Measurements from ENCODE around the gene POLR2I. TPM values are rescaled to one million over a fixed set of nuclear protein-coding genes. Genes with fewer than 3 reads are reported as not detected.

The POLR2I gene
- total RNA-seq, 2 donors from 2014 or later = 45.6 to 56.7 TPM

DNA sequence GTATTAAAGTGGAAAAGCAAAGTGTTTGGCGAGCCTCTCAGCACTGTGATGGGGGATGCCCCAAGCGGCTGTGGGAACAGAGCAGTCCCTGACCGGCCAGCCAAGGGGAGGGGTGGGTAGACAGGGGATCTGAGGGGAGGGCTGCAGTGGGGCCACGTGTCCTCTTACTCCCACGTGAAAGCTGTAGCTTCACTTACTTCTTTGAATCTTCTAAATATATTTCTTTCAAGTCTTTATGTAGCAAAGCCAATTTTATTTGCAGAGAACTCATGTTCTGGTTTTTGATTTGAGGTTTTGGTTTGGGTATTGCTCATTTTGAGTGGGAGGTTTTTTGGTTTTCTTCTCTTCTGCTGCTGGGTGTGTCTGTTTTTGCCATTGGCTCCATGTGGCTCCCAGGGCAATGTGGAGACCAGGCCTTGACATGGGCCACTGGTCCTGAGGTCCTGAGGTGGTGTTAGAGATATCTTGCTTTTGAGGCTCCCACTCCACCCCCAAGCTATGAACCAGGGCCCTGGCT, 21.5 kb downstream of the POLR2I start:
- H3K27ac ChIP-seq = no peak overlapping the region
- no peaks in the 10 kb centered on the region for H3K4me1 ChIP-seq (replicated peaks)
- no peak overlapping the region for H3K4me3 ChIP-seq
- no peak for DNase-seq (ENCODE audit: low spot score)
- no peaks in the 10 kb centered on the region for H3K27me3 ChIP-seq (replicated peaks; ENCODE audit: insufficient read depth)
- intact Hi-C loops (cut with DNase I) = no loop called here
- 87% methylated on average over 5 of the region's 5 CpGs for WGBS
- TF ChIP-seq POLR2A (IDR thresholded peaks at IDR 0.05) = no peak
- TF ChIP-seq POLR2AphosphoS5 (IDR thresholded peaks at IDR 0.05) = no peak
- TF ChIP-seq, protein P1, sequence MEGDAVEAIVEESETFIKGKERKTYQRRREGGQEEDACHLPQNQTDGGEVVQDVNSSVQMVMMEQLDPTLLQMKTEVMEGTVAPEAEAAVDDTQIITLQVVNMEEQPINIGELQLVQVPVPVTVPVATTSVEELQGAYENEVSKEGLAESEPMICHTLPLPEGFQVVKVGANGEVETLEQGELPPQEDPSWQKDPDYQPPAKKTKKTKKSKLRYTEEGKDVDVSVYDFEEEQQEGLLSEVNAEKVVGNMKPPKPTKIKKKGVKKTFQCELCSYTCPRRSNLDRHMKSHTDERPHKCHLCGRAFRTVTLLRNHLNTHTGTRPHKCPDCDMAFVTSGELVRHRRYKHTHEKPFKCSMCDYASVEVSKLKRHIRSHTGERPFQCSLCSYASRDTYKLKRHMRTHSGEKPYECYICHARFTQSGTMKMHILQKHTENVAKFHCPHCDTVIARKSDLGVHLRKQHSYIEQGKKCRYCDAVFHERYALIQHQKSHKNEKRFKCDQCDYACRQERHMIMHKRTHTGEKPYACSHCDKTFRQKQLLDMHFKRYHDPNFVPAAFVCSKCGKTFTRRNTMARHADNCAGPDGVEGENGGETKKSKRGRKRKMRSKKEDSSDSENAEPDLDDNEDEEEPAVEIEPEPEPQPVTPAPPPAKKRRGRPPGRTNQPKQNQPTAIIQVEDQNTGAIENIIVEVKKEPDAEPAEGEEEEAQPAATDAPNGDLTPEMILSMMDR (IDR thresholded peaks at IDR 0.05) = no peak
- no peaks in the 10 kb centered on the region for H3K9me3 ChIP-seq
- H3K36me3 ChIP-seq = no peaks in the 10 kb centered on the region

DNA sequence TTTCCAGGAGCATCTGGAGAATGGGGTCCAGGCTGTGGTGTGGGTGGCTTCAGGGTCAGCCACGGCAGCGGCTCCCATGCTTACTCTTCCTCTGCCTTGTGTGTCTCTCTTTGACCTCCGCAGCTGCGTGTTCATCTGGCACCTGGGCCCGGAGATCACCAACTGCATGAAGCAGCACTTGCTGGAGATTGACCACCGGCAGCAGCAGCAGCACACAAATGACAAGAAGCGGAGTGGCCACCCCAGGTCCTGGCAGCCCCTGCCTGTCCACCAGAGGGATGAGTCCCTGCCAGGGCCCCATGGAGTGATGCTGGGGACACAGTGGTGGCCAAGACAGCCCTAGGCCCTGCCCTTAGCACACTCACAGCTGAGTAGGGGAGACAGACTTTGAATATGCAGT, 22.1 kb downstream of the POLR2I start:
- WGBS = 93% methylated on average over 7 of the region's 7 CpGs
- no peak overlapping the region for H3K27ac ChIP-seq
- no peaks in the 10 kb centered on the region for H3K4me1 ChIP-seq (replicated peaks)
- no peaks in the 10 kb centered on the region for H3K36me3 ChIP-seq
- no peaks in the 10 kb centered on the region for H3K27me3 ChIP-seq (replicated peaks; ENCODE audit: insufficient read depth)
- H3K9me3 ChIP-seq = no peaks in the 10 kb centered on the region
- intact Hi-C loops (cut with DNase I) = no loop called here
- TF ChIP-seq POLR2A (IDR thresholded peaks at IDR 0.05) = no peak
- TF ChIP-seq, protein P1 (IDR thresholded peaks at IDR 0.05) = no peak
- no peak for TF ChIP-seq POLR2AphosphoS5 (IDR thresholded peaks at IDR 0.05)
- no peak overlapping the region for H3K4me3 ChIP-seq
- no peak for DNase-seq (ENCODE audit: low spot score)

DNA sequence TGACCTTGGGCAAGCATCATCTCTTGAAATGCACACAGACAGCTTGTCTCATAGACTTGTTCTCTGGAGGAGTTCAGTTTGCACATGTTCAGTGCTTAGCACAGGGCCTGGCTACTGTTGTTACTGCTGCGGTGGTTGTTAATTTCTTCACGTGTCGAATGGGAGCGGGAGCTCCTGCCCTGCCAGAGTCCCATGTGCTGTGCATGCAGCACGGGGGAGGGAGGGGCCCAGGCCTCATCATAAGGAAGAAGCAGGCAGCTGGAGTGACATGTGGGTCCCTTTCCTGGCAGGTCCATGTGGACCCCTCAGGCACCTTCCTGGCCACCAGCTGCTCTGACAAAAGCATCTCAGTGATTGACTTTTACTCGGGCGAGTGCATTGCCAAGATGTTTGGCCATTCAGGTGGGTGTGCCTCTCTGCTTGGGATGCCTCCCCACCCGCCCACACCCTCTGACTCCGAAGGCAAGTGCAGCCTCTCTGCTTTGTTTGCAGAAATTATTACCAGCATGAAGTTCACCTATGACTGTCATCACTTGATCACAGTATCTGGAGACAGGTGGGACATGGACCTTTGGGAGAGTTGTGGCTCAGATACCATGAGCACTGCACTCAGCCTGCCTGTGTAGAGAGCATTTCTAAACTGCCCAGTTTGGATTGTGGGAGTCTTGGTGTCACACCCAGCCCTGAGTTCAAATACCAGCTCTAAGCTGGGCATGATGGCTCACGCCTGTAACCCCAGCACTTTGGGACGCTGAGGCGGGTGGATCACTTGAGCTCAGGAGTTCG, 23.6 kb downstream of the POLR2I start:
- TF ChIP-seq POLR2AphosphoS5 (IDR thresholded peaks at IDR 0.05) (no peak), POLR2A (IDR thresholded peaks at IDR 0.05) (no peak)
- TF ChIP-seq, protein P1 (IDR thresholded peaks at IDR 0.05) = no peak
- Histone ChIP-seq H3K36me3 (no peaks in the 10 kb centered on the region), H3K27me3 (replicated peaks; ENCODE audit: insufficient read depth) (no peaks in the 10 kb centered on the region), H3K4me1 (replicated peaks) (no peaks in the 10 kb centered on the region), H3K27ac (no peak overlapping the region), H3K9me3 (no peaks in the 10 kb centered on the region), H3K4me3 (no peak overlapping the region)
- 79% methylated on average over 13 of the region's 13 CpGs for WGBS
- intact Hi-C loops (cut with DNase I) = no loop called here
- no peak for DNase-seq (ENCODE audit: low spot score)

DNA sequence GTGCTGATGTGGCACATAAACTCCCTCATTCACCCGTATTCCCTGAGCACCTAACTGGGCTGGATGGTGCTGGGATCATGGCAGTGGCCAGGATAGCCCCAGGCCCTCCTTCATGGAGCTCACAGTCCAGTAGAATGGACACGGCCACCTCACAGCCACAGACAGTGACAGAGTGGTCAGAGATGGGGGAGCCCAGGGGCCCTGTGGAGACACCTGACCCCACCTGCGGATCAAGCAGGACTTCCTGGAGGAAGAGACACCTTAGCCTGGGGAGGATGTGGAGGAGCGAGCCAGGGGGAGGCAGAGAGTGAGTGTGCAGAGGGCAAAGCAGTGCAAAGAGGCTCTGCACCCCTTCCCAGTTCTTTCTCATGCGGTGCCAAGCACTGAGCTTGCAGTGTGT, 24.8 kb downstream of the POLR2I start:
- no peak overlapping the region for H3K27ac ChIP-seq
- intact Hi-C loops (cut with DNase I) = no loop called here
- TF ChIP-seq, protein P1 (IDR thresholded peaks at IDR 0.05) = no peak
- TF ChIP-seq POLR2AphosphoS5 (IDR thresholded peaks at IDR 0.05) = no peak
- TF ChIP-seq POLR2A (IDR thresholded peaks at IDR 0.05) = no peak
- H3K4me1 ChIP-seq (replicated peaks) = no peaks in the 10 kb centered on the region
- no peaks in the 10 kb centered on the region for H3K36me3 ChIP-seq
- H3K27me3 ChIP-seq (replicated peaks; ENCODE audit: insufficient read depth) = no peaks in the 10 kb centered on the region
- WGBS = 100% methylated on average over 5 of the region's 5 CpGs
- H3K9me3 ChIP-seq = no peaks in the 10 kb centered on the region
- no peak for DNase-seq (ENCODE audit: low spot score)
- no peak overlapping the region for H3K4me3 ChIP-seq

DNA sequence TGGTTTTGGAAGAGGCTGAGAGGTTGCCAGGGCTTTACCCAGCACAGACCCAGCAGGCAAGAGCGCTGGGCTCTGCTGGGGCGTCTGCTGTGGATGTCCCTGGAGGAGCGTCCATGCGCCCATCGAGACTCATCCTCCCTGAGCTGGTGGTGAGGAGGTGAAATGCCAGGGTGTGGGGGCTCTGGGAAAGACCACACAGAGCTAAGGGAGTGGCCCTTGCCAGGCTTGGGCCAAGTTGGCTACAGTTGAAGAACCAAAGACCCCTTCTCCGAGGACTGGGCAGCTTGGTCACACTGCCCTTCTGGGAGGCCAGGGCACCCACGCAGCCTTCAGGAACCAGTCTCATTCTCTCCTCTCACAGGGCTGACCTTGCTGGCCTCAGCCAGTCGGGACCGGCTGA, 28.3 kb downstream of the POLR2I start:
- TF ChIP-seq POLR2AphosphoS5 (IDR thresholded peaks at IDR 0.05) = no peak
- no peak for TF ChIP-seq POLR2A (IDR thresholded peaks at IDR 0.05)
- no peaks in the 10 kb centered on the region for H3K4me1 ChIP-seq (replicated peaks)
- no peak overlapping the region for H3K4me3 ChIP-seq
- no peaks in the 10 kb centered on the region for H3K36me3 ChIP-seq
- WGBS = 98% methylated on average over 9 of the region's 9 CpGs
- no peaks in the 10 kb centered on the region for H3K9me3 ChIP-seq
- no peak overlapping the region for H3K27ac ChIP-seq
- no peak for DNase-seq (ENCODE audit: low spot score)
- intact Hi-C loops (cut with DNase I) = no loop called here
- H3K27me3 ChIP-seq (replicated peaks; ENCODE audit: insufficient read depth) = no peaks in the 10 kb centered on the region

Measured in prostate gland (tissue), 2 donors.